Measurements from ENCODE around the gene MKS1.

Gene MKS1

DNA sequence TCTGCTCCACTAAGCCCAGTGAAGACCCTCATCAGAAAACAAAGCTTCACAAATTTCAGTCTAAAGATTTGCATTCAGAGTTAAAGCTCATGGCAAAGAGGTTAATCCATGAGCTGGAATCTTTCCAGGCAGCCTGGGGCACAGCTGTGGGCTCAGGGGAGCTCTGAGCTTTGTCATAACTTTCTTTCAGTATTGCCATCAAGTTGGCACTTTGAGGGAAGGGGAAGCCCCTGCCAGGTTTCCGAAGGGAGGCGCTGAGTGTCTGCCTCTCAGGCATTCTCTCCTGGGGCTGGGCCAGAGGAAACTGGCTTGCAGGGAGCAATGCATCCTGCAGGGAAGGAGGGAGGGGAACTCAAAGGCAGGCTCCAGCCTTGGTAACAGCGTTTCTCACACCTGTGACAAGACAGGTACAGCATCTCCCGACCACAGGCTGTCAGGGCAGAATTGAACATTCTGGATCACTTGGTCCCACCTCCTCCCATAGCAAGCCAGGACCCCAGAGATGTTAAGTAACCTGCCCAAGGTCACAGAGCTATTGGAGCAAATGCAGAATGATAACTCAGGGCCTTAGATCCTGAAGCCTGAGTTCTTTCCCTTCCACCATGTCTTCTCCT, 23.2 kb upstream of the MKS1 start:
- no peak for DNase-seq

DNA sequence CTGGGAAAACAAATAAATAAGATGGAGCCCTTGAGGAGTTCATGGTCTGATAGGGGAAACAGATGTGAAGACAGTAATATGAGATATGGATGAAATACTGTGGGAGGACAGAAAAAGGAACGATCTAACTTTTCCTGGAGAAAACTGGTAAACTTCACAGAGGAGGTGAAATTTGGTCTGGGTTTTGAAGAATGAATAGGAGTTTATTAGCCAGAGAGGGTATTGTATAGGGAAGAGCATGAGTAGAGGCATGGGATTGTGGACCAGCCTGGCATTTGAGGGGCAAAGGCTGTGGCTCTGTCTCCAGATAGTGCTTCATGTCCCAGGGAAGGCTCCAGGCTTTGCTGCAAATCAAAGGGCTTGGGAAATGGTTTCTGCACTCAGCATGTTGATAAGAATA, 20.9 kb upstream of the MKS1 start:
- no peak for DNase-seq

DNA sequence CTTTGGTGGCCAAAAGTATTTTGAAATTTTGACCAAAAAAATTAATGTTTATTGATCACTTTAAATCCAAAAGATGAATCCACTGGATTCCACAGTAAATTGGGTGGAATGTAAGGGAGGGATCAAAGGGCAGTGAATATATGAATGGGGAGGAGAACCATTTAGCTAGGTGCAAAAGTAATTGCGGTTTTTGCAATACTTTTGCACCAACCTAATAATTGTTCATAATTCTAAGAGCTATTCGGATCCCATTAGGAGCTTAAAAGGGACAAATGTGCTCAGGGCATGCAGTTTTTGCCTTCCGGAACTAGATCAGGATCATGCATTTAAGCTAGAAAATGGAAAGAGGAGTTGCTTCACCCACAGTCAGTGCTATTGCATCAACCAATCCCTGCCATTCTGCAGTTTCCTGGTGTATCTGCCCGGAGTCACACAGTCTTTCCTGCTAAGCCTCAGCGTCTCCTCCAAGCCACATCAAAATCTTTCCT, 19.1 kb upstream of the MKS1 start, which contains the start of gene LPO:
TSS of gene LPO (plus strand) at position 438 of the 488 bp plus-strand sequence. CDS start 4,396 bp downstream, outside the sequence.
- DNase-seq: no peak

DNA sequence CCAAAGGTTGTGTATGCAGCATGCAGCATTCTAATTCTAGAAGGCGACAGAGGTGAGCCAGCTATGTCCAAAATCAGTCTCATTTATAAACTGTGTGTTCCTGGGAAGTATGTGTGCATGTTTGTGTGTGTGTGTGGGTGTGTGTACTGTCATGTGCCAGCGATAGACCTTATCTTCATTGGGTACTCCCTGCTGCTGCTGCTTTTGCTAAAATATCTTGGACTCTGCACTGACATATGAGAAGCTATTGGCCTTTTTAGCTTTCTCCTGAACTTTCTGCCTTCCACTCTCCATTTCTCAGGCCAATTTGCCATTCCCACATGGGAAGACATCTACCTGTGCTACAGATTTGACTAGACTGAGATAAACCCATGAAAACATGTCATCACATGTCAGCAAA, 17.3 kb upstream of the MKS1 start:
- DNase-seq: no peak

DNA sequence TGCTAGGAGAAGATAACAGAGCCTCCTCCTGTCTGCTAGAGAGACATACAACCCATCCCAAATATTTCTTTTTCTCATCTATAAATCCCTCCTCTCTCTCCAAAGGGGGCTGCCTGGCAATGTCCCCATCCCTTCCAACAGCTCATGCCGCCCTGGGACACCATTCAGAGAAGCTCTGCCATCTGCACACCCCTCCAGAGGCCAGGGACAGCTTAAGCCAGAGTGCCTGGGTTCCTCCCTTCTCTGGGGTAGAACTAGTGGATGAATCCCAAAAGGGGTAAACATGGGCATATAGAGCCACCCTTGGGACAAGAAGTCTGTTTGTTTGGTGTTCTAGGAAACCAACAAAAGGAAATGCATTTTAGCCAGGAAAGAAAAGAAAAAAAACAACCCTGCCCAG, 16.8 kb upstream of the MKS1 start:
- DNase-seq: no peak

DNA sequence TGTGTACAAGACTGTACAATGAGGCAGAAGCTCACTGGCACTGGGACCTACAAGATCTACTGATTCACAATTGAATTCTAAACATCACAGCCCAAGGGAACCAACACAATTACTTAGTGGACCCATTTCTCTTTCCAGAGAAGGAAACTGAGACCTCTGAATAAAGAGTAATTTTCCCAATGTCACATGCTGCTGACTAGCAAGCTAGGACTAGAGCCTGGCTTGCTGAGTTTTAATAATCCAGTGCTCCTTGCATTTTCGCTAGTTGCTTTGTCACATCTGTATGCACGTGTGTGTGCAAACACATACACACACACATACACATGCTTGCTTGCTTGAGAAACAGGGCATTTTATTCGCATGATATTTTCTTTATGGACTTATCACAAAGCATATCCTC, 15.5 kb upstream of the MKS1 start:
- no peak for DNase-seq

DNA sequence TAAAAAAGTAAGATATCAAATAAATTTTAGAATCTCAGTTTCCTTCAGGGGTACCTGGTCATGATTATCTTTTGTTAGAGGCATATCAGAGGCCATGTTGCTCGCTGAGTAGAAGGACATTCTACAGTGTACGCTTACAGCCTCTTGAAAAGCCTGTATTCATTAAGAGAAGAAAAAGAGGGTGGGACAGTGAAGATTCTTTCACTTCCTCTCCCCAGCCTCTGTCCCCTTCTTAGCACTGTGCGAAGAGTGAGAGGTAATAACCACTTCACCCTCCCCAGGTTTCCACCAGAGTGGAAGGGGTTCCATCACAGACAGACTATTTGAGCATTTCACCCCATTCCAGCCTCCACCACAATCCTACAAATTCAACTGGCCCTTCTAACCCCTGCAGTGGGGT, 14.5 kb upstream of the MKS1 start:
- no peak for DNase-seq

DNA sequence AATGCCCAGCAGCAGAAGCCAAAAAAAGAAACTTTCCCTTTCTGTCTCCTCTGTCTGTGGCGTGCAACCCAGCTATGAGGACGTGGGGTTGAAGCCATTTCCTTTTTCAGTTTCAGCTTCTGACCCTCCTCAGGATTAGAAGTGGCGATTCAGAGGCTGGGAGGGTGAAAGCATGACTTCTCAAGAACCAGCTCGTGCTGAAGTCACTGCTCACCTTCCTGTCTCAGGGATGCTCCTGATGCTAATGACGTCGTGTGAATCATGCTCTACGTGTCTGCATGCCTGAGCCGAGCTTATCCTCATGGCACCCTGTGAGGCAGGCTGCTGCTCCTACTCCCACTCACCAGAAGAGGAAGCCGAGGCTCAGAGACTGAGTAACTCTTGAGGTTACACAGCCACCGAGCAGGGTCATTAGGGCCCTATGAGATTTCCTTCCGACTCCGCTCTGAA, 13.7 kb upstream of the MKS1 start:
- DNase-seq: no peak

DNA sequence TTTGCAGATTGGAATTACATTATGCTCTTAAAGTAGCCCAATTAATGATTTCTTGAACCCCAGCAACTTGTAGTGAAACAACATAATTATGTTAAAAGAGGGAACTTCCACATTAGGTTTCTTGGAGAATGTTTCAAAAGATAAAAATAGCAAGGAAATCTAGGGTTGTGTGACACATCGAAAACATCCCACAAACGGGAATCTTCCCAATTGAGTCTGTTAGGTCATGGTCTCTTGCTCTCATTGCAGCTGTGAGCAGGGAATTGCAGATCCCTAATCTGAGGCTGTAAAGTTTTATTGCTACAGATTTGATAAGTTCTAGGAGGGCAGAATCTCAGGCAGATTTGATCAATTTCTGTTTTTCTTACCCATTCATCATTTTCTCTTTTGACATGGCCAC, 12.6 kb upstream of the MKS1 start:
- no peak for DNase-seq

DNA sequence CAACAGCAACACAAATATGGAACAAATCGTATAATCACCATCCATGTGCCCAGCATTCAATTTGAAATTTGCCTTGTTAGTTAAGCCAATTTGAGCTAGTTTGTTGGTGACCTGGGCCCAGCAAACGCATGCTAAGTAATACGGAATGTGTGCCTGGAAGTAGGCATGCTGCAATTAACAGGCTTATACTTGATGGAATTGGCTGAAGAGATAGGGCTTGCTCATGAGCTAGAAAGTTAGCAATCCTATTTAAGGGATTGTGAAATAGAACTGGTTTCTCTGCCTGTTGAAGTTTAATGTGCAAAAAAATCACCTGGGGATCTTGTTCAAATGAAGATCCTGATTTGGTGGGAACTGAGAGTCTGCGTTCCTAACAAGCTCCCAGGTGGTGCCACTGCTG, 10.8 kb upstream of the MKS1 start:
- DNase-seq: no peak

DNA sequence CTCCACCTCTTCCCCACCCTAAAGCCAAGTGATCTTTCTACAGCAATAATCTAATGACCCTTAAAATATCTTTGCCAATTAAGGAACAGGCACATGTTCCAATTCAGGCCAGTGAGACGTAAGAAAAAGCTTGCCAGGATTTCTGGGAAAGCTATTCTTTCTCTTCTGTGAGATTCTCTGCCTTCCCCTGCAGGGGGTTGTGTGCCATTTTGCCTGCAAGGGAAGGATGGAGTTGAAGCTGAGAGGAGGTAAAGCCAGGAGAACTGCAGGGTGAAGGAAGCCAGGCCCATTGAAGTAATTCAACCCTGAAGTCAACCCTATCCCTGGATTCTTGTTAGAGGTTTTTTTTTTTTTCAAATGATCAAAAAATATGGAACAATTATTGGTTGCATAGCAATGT, 10.3 kb upstream of the MKS1 start:
- no peak for DNase-seq

DNA sequence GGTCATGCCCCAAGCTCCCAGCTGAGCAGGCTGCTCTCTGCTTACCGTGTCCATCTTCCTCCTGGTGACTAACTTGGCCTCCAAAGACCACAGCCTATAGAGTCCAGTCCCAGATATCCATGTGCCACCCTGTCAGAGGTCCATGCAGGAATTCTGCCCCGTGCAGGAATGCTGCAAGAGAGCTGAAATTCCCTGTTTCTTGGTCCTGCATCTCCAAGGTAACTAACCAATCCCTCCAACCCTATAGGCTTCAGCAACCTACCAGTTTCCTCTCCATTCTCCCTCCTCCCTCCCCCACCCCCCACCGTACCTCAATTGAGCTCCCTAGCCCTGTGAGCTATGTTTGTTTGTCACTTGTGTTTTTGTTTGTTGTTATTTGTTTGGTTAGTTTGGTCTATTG, 9.6 kb upstream of the MKS1 start:
- DNase-seq: no peak

DNA sequence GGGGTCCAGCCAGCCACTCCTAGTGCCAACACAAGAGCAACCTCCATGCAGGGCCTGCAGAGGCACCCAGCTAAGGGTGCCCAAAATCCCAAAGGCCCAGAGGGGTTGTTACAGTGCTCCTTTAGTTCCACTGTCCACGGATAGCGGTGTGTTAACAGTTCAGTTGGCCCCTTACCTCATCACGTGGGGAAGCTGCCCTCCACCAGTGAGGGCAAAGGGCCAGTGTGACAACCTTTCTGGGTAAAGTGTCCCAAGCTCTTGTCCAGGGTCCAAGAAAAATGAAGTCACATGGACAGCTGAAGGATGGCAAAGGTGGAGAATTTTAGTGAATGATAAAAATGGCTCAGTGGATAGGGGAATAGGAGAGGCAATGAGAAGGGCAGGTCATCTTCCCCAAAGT, 8.7 kb upstream of the MKS1 start:
- no peak for DNase-seq

DNA sequence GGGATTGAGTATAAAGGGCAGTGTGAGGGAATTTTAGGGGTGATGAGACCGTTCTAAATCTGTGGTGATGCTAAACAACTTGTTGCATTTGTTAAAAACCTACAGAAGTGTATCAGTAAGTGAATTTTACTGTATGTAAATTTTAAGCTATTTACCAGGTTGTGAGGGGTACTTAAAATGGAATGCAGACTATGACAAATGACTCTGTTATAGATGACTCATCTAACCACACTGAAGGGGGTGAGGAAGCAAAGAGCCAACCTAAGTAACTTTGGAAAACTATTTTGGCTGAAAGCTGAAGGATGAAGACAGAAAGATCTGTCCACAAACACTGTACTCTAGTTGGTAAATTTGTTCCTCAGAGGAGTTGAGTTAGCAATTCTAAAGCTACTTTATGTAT, 5.3 kb upstream of the MKS1 start:
- no peak for DNase-seq

DNA sequence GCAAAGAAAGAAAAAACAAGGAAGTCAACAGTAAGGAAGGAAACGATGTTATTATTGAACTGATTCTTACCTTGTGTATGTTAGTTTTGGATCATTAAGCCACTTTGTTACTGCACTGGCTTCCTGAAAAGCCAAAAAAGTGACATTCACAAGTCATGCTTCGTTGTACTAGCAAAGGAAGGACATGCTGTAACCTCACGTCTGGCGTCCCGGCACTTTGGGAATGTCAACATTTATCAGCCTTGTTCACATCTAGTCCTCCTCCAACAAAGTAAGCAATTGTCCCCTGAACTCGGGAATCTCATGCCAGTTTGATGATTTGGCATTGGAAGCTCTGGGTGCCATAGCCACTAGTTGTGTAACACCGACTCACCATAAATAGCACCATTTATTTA, 731 bp upstream of the MKS1 start:
- no peak for DNase-seq

DNA sequence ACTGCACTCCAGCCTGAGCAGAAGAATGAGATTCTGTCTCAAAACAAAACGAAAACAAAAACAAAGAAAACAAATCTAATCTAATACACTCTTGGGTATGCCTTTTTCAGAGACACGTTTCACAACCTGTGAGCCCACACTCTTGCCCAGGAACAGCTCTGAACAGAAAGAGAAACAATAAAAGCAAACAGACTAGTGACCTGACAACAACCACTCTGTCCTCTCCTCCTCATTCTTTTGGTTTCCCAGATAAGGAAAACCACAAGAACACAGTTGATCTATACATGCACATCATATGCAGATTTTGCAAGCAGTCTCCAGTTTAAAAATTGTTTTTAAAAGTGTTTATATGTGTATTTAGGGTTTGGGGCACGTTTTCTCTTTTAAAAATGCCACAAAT, 1.3 kb downstream of the MKS1 start:
- DNase-seq: no peak

DNA sequence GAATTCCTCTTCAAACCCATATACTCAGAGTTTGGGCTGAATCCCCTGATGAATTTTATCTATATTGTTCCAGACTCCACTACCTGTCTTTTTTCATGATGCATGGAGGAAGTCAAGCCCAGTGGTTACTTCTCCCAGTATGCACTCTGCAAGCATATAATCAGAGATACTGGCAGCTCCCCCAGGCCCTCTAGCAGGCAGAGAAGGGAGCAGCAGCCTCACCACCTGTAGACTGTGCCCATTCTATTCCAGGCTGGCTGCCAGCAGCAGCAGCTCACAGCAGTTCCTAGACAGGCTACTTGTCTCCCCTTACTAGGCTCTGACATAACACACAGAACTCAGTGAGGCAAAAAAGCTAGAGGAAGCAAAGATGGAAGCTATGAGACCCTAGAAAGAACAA, 3.4 kb downstream of the MKS1 start:
- DNase-seq: no peak

DNA sequence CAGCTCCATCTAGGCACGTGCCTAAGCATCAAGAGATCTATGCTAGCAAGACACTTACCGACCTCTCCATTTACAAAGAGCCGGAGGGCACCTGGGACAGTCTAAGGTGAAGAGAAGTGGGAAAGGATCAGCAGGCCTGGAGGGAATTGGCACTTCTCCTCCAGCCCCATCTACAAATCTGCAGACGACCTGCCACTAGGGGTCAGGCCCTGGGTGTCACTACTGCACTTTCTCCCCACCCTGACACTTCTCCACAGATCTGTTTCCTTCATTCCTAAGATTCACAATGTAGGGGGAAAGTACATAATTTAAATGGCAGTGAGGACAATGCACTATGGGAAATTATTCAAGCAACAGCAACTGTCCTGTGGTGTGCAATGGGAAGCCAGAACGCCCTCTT, 8.1 kb downstream of the MKS1 start:
- no peak for DNase-seq

DNA sequence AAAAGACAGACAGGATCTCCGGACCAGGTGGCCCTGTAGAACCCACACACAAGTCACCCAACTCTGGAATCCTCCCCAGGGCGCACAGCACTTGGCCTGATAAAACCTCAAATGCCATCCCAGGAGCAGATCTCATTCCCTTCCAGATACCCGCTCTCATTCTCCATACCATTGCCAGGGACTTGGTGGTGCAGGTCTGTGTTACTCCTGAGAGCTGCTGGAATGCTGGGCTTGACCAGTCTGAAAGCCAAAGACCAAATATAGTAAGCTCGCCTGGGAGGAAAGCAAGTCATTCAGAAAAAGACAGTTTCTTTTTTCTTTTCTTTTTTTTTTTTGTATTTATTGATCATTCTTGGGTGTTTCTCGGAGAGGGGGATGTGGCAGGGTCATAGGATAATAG, 10.7 kb downstream of the MKS1 start:
- DNase-seq: no peak

DNA sequence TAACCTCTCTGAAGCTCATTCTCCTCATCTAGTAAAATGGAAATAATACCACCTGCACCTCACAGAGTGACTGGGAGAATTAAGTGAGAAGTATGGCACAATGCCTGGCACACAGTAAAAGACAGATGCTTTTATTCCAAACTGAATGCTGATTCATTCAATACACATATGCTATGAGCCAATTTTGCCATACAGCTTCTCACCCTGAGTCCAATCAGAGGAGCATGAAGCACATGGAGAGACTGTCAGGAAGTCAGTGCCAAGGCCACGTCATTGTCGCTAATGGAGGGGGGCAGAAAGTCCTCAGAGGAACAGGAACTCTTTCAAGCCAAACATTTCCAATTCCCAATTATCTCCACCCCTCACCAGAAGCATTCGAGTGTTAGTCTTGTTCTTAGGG, 11.6 kb downstream of the MKS1 start:
- DNase-seq: no peak

DNA sequence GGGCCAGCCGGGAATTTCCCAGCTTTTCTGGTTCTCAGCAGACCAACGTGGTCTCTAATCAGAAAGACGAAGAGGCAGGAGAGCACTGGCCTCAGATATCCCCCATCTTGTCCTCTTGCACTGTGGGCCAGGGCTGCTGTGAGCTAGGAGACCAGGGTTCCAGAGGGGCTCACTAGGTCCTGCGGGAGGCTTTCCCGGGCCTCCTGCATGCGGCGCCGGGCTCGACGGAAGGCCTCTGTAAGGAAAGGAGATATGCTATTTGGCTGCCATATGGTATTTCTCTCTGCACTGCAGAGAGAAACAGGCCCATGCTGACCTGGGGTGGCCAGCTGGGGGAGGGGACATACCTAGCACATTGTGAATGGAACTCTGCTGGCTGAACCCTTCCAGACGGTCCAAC, 13.1 kb downstream of the MKS1 start:
- DNase-seq: no peak

DNA sequence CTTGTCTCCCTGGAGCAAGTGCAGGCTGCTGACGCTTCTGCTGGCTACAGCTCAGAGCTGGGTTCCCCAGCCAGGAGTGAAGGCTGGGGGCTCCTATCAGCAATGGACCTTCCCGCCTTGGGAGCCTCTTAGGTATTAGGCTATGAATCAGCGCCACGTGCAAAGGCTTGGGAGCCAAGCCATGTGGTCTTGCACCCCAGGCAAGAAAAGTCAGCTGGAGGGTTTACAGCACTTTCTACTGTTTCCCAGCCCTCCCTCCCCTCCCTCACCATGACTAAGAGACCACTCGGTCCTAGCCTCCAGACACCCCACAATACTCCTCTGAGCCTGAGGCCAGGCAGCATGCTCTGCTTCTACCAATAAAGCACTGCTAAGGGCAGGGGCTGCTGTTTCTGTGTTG, 14.3 kb downstream of the MKS1 start:
- no peak for DNase-seq

DNA sequence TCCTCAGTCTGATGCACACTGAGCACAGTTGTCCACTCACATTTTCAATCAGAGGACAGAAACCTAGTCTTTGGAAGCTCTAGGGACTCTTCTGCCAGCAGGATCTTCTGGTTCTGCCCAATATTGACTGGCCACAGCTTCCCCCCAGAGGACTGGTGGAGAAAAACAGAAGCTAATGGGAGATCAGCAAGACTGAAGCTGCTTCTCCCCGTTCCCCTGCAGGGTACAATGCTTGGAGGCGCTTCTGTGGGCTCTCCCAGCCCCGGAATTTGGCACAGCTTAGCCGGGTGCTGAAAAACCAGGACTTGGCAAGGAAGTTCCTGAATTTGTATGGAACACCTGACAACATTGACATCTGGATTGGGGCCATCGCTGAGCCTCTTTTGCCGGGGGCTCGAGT, 16.2 kb downstream of the MKS1 start:
- DNase-seq: no peak

DNA sequence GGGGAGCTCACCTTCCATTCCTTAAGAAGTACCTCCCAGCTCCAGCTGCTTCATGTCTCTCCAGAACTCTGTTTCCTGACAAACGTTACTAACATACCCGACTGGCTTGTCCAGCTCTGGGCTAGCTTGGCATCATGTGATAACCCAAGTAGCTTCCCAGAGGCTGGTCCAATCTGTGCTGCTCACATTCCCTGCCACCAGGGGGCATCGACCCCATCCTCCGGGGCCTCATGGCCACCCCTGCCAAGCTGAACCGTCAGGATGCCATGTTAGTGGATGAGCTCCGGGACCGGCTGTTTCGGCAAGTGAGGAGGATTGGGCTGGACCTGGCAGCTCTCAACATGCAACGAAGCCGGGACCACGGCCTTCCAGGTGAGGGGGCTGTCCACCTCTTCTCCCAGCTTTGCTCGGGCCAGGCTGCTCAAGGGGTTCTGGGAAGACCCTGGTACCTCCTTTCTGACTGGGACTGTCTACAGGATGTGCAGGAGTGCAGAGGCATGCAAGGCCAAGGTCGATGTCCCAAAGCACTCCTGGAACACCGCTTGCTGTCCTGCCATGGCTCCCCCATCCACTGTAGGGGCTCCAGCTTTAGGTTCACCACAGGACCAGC, 18.9 kb downstream of the MKS1 start:
- peak; percentile 42 to 46 for DNase-seq

DNA sequence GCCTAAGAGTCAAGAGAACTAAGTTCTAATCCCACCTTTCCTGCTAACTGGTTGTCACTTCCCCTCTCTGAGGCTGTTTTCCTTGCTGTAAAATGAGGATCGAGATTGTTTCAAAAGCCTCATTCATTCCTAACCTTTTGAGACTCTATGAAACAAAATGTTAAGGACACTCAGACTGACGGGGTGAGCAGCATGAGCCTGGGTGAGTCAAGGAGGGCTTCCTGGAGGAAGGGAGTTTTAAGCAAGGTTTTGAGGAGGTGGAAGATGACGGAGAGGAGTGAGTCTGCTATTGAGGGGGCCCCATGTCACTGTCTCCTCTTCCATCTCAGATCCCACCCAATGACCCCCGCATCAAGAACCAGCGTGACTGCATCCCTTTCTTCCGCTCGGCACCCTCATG, 22.4 kb downstream of the MKS1 start:
- no peak for DNase-seq

All from activated CD4-positive, alpha-beta T cell treated with anti-CD3 and anti-CD28 coated beads for 4 hours (primary cell).